ENCODE results near the gene MAN2C1. TPM values are rescaled to one million over a fixed set of nuclear protein-coding genes. Genes with fewer than 3 reads are reported as not detected.
A peak's percentile ranks its signal among the peaks of the same experiment; 100 is the strongest.

Gene MAN2C1
- total RNA-seq, 1 donor from 2014 or later, result 252 TPM

- Histone ChIP-seq H3K36me3 (peaks cover 57% of the 10 kb centered on the region), H3K27ac (peak overlapping the region; percentile 99)
- intact Hi-C loops (cut with DNase I), result no loop called here
These were observed 1.6 kb upstream of the MAN2C1 start for GRCh38 chr15:75369897-75370581.

GRCh38 chr15:75368689-75369239 is 357 bp upstream of the MAN2C1 start:
- TF ChIP-seq CTCF (IDR thresholded peaks at IDR 0.05), result no peak

More at GRCh38 chr15:75369897-75370581, 1.6 kb upstream of the MAN2C1 start:
- ATAC-seq (no peak), DNase-seq (no peak)
- no peak overlapping the region for H3K4me3 ChIP-seq
- H3K4me1 ChIP-seq, result peaks cover 18% of the 10 kb centered on the region
- H3K9me3 ChIP-seq, result no peaks in the 10 kb centered on the region
- no peak for TF ChIP-seq CTCF (IDR thresholded peaks at IDR 0.05)
- H3K27me3 ChIP-seq, result no peaks in the 10 kb centered on the region

GRCh38 chr15:75367406-75367912 is 948 bp downstream of the MAN2C1 start:
- Histone ChIP-seq H3K4me3 (peak overlapping the region; percentile 98), H3K27me3 (no peaks in the 10 kb centered on the region), H3K27ac (peak overlapping the region; percentile 99), H3K36me3 (peaks cover 64% of the 10 kb centered on the region), H3K4me1 (peaks cover 18% of the 10 kb centered on the region), H3K9me3 (no peaks in the 10 kb centered on the region)
- intact Hi-C loops (cut with DNase I), result no loop called here
- DNase-seq, result no peak
- ATAC-seq, result no peak
- TF ChIP-seq CTCF (IDR thresholded peaks at IDR 0.05), result no peak

More at GRCh38 chr15:75368689-75369239, 357 bp upstream of the MAN2C1 start:
- no peak for DNase-seq
- Histone ChIP-seq H3K27me3 (no peaks in the 10 kb centered on the region), H3K9me3 (no peaks in the 10 kb centered on the region), H3K4me1 (peaks cover 18% of the 10 kb centered on the region), H3K36me3 (peaks cover 58% of the 10 kb centered on the region), H3K27ac (peak overlapping the region; percentile 99), H3K4me3 (peak overlapping the region; percentile 98)
- intact Hi-C loops (cut with DNase I), result no loop called here
- no peak for ATAC-seq

GRCh38 chr15:75367006-75367405 is 1.4 kb downstream of the MAN2C1 start:
- Histone ChIP-seq H3K4me3 (no peak overlapping the region), H3K36me3 (peaks cover 64% of the 10 kb centered on the region), H3K9me3 (no peaks in the 10 kb centered on the region), H3K27ac (no peak overlapping the region), H3K27me3 (no peaks in the 10 kb centered on the region), H3K4me1 (peaks cover 18% of the 10 kb centered on the region)
- no peak for TF ChIP-seq CTCF (IDR thresholded peaks at IDR 0.05)
- ATAC-seq (no peak), DNase-seq (no peak)
- intact Hi-C loops (cut with DNase I), result no loop called here

- Histone ChIP-seq H3K9me3 (no peaks in the 10 kb centered on the region), H3K4me3 (no peak overlapping the region), H3K4me1 (peaks cover 18% of the 10 kb centered on the region), H3K36me3 (peaks cover 64% of the 10 kb centered on the region), H3K27me3 (no peaks in the 10 kb centered on the region), H3K27ac (no peak overlapping the region)
- ATAC-seq (no peak), DNase-seq (no peak)
- no peak for TF ChIP-seq CTCF (IDR thresholded peaks at IDR 0.05)
- intact Hi-C loops (cut with DNase I), result no loop called here
These were observed 2.2 kb downstream of the MAN2C1 start for GRCh38 chr15:75366163-75366562.

All from upper lobe of right lung (tissue), 1 donor.